ENCODE results near the gene TMEM176A.

Gene TMEM176A

GRCh38 chr7:150778014-150778737 is 22.4 kb upstream of the TMEM176A start:
- no peak for TF ChIP-seq TAF1 (IDR thresholded peaks at IDR 0.05; ENCODE audit: borderline replicate concordance, low read depth, low read length)
- TF ChIP-seq POLR2A (IDR thresholded peaks at IDR 0.05; ENCODE audit: low read depth, low read length), result no peak
- no peak for TF ChIP-seq POLR2AphosphoS5 (IDR thresholded peaks at IDR 0.05; ENCODE audit: low read depth, low read length)
- DNase-seq (ENCODE audit: insufficient read length), result no peak
- no peak for FAIRE-seq

- FAIRE-seq (peak; percentile 77), DNase-seq (ENCODE audit: insufficient read length) (no peak)
- TF ChIP-seq POLR2A (IDR thresholded peaks at IDR 0.05; ENCODE audit: low read depth, low read length) (no peak), POLR2AphosphoS5 (IDR thresholded peaks at IDR 0.05; ENCODE audit: low read depth, low read length) (no peak), TAF1 (IDR thresholded peaks at IDR 0.05; ENCODE audit: borderline replicate concordance, low read depth, low read length) (no peak)
These were observed 21.7 kb upstream of the TMEM176A start for GRCh38 chr7:150778738-150779301.

- DNase-seq (ENCODE audit: insufficient read length) (no peak), FAIRE-seq (no peak)
- TF ChIP-seq POLR2A (IDR thresholded peaks at IDR 0.05; ENCODE audit: low read depth, low read length) (no peak), TAF1 (IDR thresholded peaks at IDR 0.05; ENCODE audit: borderline replicate concordance, low read depth, low read length) (no peak), POLR2AphosphoS5 (IDR thresholded peaks at IDR 0.05; ENCODE audit: low read depth, low read length) (no peak)
These were observed 20.3 kb upstream of the TMEM176A start for GRCh38 chr7:150780292-150780691.

GRCh38 chr7:150781103-150781502 is 19.5 kb upstream of the TMEM176A start:
- TF ChIP-seq TAF1 (IDR thresholded peaks at IDR 0.05; ENCODE audit: borderline replicate concordance, low read depth, low read length), result no peak
- no peak for TF ChIP-seq POLR2AphosphoS5 (IDR thresholded peaks at IDR 0.05; ENCODE audit: low read depth, low read length)
- TF ChIP-seq POLR2A (IDR thresholded peaks at IDR 0.05; ENCODE audit: low read depth, low read length), result no peak
- no peak for DNase-seq (ENCODE audit: insufficient read length)
- no peak for FAIRE-seq

- no peak for DNase-seq (ENCODE audit: insufficient read length)
- TF ChIP-seq POLR2A (IDR thresholded peaks at IDR 0.05; ENCODE audit: low read depth, low read length) (no peak), TAF1 (IDR thresholded peaks at IDR 0.05; ENCODE audit: borderline replicate concordance, low read depth, low read length) (no peak), POLR2AphosphoS5 (IDR thresholded peaks at IDR 0.05; ENCODE audit: low read depth, low read length) (no peak)
- FAIRE-seq, result no peak
These were observed 18.6 kb upstream of the TMEM176A start for GRCh38 chr7:150781961-150782360.

- TF ChIP-seq POLR2AphosphoS5 (IDR thresholded peaks at IDR 0.05; ENCODE audit: low read depth, low read length), result no peak
- DNase-seq (ENCODE audit: insufficient read length) (no peak), FAIRE-seq (no peak)
These were observed 16.3 kb upstream of the TMEM176A start for GRCh38 chr7:150784120-150784736.

GRCh38 chr7:150784954-150785353 is 15.6 kb upstream of the TMEM176A start:
- FAIRE-seq, result no peak
- TF ChIP-seq POLR2AphosphoS5 (IDR thresholded peaks at IDR 0.05; ENCODE audit: low read depth, low read length) (no peak), TAF1 (IDR thresholded peaks at IDR 0.05; ENCODE audit: borderline replicate concordance, low read depth, low read length) (no peak), POLR2A (IDR thresholded peaks at IDR 0.05; ENCODE audit: low read depth, low read length) (no peak)
- DNase-seq (ENCODE audit: insufficient read length), result no peak

- TF ChIP-seq POLR2AphosphoS5 (IDR thresholded peaks at IDR 0.05; ENCODE audit: low read depth, low read length) (no peak), POLR2A (IDR thresholded peaks at IDR 0.05; ENCODE audit: low read depth, low read length) (no peak), TAF1 (IDR thresholded peaks at IDR 0.05; ENCODE audit: borderline replicate concordance, low read depth, low read length) (no peak)
- DNase-seq (ENCODE audit: insufficient read length), result no peak
- FAIRE-seq, result no peak
These were observed 13.0 kb upstream of the TMEM176A start for GRCh38 chr7:150787321-150788281.

GRCh38 chr7:150788474-150789269 is 11.9 kb upstream of the TMEM176A start:
- TF ChIP-seq TAF1 (IDR thresholded peaks at IDR 0.05; ENCODE audit: borderline replicate concordance, low read depth, low read length) (no peak), POLR2A (IDR thresholded peaks at IDR 0.05; ENCODE audit: low read depth, low read length) (no peak), POLR2AphosphoS5 (IDR thresholded peaks at IDR 0.05; ENCODE audit: low read depth, low read length) (no peak)
- FAIRE-seq (no peak), DNase-seq (ENCODE audit: insufficient read length) (no peak)

GRCh38 chr7:150790416-150791075 is 10.0 kb upstream of the TMEM176A start:
- DNase-seq (ENCODE audit: insufficient read length) (no peak), FAIRE-seq (no peak)
- TF ChIP-seq TAF1 (IDR thresholded peaks at IDR 0.05; ENCODE audit: borderline replicate concordance, low read depth, low read length) (no peak), POLR2A (IDR thresholded peaks at IDR 0.05; ENCODE audit: low read depth, low read length) (no peak)

Data from GM12892 (cell line).